ENCODE data around the gene MCEMP1. TPM values are rescaled to one million over a fixed set of nuclear protein-coding genes. Genes with fewer than 3 reads are reported as not detected.

MCEMP1 gene
- total RNA-seq, 1 experiment from 2014 or later, result not detected

- DNase-seq (ENCODE audit: low read depth, low spot score) (no peak), ATAC-seq (no peak)
- no peaks in the 10 kb centered on the region for H3K4me1 ChIP-seq (ENCODE audit: control insufficient read depth, insufficient read depth, low read length)
- no peaks in the 10 kb centered on the region for H3K9me3 ChIP-seq (ENCODE audit: control insufficient read depth, insufficient read depth, low read depth, low read length)
- H3K27ac ChIP-seq (ENCODE audit: low read length), result no peak overlapping the region
- H3K4me3 ChIP-seq (ENCODE audit: low read depth in 2 of 2, low read length in 2 of 2), result no peak overlapping the region
- BruUV-seq (replicated peaks), result no TSS peak
- H3K36me3 ChIP-seq (ENCODE audit: control insufficient read depth, insufficient read depth, low read length), result no peaks in the 10 kb centered on the region
- POLR2A ChIA-PET, result no interaction called here
- no peaks in the 10 kb centered on the region for H3K27me3 ChIP-seq (ENCODE audit: control insufficient read depth, insufficient read depth, low read length)
- intact Hi-C loops (cut with micrococcal nuclease; ENCODE audit: unreplicated experiment), result no loop called here
- CTCF ChIA-PET, result no interaction called here
- TF ChIP-seq, protein P1, sequence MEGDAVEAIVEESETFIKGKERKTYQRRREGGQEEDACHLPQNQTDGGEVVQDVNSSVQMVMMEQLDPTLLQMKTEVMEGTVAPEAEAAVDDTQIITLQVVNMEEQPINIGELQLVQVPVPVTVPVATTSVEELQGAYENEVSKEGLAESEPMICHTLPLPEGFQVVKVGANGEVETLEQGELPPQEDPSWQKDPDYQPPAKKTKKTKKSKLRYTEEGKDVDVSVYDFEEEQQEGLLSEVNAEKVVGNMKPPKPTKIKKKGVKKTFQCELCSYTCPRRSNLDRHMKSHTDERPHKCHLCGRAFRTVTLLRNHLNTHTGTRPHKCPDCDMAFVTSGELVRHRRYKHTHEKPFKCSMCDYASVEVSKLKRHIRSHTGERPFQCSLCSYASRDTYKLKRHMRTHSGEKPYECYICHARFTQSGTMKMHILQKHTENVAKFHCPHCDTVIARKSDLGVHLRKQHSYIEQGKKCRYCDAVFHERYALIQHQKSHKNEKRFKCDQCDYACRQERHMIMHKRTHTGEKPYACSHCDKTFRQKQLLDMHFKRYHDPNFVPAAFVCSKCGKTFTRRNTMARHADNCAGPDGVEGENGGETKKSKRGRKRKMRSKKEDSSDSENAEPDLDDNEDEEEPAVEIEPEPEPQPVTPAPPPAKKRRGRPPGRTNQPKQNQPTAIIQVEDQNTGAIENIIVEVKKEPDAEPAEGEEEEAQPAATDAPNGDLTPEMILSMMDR (IDR thresholded peaks at IDR 0.05), result no peak
- no peak for TF ChIP-seq SIN3A (IDR thresholded peaks at IDR 0.05; ENCODE audit: borderline replicate concordance, insufficient read depth, low read depth, low read length)
- no peak for TF ChIP-seq POLR2AphosphoS5 (IDR thresholded peaks at IDR 0.05; ENCODE audit: low read depth, low read length)
- no peak for TF ChIP-seq TCF7L2 (IDR thresholded peaks at IDR 0.05; ENCODE audit: low read depth, low read length)
- TF ChIP-seq, protein P2, sequence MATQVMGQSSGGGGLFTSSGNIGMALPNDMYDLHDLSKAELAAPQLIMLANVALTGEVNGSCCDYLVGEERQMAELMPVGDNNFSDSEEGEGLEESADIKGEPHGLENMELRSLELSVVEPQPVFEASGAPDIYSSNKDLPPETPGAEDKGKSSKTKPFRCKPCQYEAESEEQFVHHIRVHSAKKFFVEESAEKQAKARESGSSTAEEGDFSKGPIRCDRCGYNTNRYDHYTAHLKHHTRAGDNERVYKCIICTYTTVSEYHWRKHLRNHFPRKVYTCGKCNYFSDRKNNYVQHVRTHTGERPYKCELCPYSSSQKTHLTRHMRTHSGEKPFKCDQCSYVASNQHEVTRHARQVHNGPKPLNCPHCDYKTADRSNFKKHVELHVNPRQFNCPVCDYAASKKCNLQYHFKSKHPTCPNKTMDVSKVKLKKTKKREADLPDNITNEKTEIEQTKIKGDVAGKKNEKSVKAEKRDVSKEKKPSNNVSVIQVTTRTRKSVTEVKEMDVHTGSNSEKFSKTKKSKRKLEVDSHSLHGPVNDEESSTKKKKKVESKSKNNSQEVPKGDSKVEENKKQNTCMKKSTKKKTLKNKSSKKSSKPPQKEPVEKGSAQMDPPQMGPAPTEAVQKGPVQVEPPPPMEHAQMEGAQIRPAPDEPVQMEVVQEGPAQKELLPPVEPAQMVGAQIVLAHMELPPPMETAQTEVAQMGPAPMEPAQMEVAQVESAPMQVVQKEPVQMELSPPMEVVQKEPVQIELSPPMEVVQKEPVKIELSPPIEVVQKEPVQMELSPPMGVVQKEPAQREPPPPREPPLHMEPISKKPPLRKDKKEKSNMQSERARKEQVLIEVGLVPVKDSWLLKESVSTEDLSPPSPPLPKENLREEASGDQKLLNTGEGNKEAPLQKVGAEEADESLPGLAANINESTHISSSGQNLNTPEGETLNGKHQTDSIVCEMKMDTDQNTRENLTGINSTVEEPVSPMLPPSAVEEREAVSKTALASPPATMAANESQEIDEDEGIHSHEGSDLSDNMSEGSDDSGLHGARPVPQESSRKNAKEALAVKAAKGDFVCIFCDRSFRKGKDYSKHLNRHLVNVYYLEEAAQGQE (IDR thresholded peaks at IDR 0.05; ENCODE audit: insufficient read depth in 1 of 2, low read depth in 2 of 2, low read length in 1 of 2), result no peak
- in situ Hi-C loops (cut with HindIII; ENCODE audit: low pct_unique_long_range_greater_than_20kb, low sequenced_read_pairs), result no loop called here
These were observed 45.4 kb downstream of the MCEMP1 start for GRCh38 chr19:7722231-7722651.

- Histone ChIP-seq H3K36me3 (ENCODE audit: control insufficient read depth, insufficient read depth, low read length) (no peaks in the 10 kb centered on the region), H3K9me3 (ENCODE audit: control insufficient read depth, insufficient read depth, low read depth, low read length) (no peaks in the 10 kb centered on the region), H3K27ac (ENCODE audit: low read length) (no peak overlapping the region), H3K4me3 (ENCODE audit: low read depth in 2 of 2, low read length in 2 of 2) (no peak overlapping the region), H3K27me3 (ENCODE audit: control insufficient read depth, insufficient read depth, low read length) (no peaks in the 10 kb centered on the region; the same call in 1 of the 2 replicates), H3K4me1 (ENCODE audit: control insufficient read depth, insufficient read depth, low read length) (no peaks in the 10 kb centered on the region)
- DNase-seq (ENCODE audit: low read depth, low spot score), result no peak
- intact Hi-C loops (cut with micrococcal nuclease; ENCODE audit: unreplicated experiment), result no loop called here
- no TSS peak for BruUV-seq (replicated peaks)
- POLR2A ChIA-PET, result interaction anchor here (0.7 kb wide), 1 partner anchor 54 kb away, joined by 4 read pairs; no protein-coding TSS in a partner anchor
- TF ChIP-seq, protein P2 (IDR thresholded peaks at IDR 0.05; ENCODE audit: insufficient read depth in 1 of 2, low read depth in 2 of 2, low read length in 1 of 2), result no peak
- TF ChIP-seq SIN3A (IDR thresholded peaks at IDR 0.05; ENCODE audit: borderline replicate concordance, insufficient read depth, low read depth, low read length), result no peak
- TF ChIP-seq POLR2AphosphoS5 (IDR thresholded peaks at IDR 0.05; ENCODE audit: low read depth, low read length), result no peak
- TF ChIP-seq, protein P1 (IDR thresholded peaks at IDR 0.05), result no peak
- TF ChIP-seq TCF7L2 (IDR thresholded peaks at IDR 0.05; ENCODE audit: low read depth, low read length), result no peak
- no peak for ATAC-seq
- CTCF ChIA-PET, result no interaction called here
- in situ Hi-C loops (cut with HindIII; ENCODE audit: low pct_unique_long_range_greater_than_20kb, low sequenced_read_pairs), result no loop called here
These were observed 48.9 kb downstream of the MCEMP1 start for GRCh38 chr19:7725791-7726190.
